ENCODE results near the gene DCST1. TPM values are rescaled to one million over a fixed set of nuclear protein-coding genes. Genes with fewer than 3 reads are reported as not detected.

Gene DCST1
- total RNA-seq, 1 donor from 2014 or later: not detected

DNA sequence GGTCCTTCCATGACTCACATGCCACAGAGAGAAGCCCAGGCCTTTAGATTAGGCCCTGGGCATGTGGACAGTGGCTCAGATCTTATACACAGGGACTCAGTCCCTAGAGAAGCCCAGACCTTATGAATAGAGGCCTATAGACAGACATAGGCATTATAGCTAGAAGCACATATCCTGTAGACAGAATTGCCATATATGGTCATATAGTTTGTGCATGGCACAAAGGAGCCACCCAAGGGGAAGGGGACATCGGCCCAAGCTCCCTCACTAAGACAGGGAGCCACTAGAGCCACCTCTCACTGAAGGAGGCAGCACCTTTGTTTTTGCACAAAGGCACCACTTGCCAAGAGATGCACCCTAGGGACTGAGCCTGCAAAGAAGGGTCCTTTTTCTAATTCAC lies 42.7 kb downstream of the DCST1 start:
- TF ChIP-seq, protein P1, sequence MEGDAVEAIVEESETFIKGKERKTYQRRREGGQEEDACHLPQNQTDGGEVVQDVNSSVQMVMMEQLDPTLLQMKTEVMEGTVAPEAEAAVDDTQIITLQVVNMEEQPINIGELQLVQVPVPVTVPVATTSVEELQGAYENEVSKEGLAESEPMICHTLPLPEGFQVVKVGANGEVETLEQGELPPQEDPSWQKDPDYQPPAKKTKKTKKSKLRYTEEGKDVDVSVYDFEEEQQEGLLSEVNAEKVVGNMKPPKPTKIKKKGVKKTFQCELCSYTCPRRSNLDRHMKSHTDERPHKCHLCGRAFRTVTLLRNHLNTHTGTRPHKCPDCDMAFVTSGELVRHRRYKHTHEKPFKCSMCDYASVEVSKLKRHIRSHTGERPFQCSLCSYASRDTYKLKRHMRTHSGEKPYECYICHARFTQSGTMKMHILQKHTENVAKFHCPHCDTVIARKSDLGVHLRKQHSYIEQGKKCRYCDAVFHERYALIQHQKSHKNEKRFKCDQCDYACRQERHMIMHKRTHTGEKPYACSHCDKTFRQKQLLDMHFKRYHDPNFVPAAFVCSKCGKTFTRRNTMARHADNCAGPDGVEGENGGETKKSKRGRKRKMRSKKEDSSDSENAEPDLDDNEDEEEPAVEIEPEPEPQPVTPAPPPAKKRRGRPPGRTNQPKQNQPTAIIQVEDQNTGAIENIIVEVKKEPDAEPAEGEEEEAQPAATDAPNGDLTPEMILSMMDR (IDR thresholded peaks at IDR 0.05; ENCODE audit: insufficient read depth, low read length, poor library complexity, severe bottlenecking): no peak
- H3K36me3 ChIP-seq (ENCODE audit: control insufficient read depth, insufficient read depth, low read length): no peaks in the 10 kb centered on the region
- H3K4me3 ChIP-seq (ENCODE audit: low read depth, low read length): no peak overlapping the region
- no peak for DNase-seq (ENCODE audit: low read depth)
- peaks cover 46% of the 10 kb centered on the region for H3K27me3 ChIP-seq (ENCODE audit: control insufficient read depth, insufficient read depth, low read length)

DNA sequence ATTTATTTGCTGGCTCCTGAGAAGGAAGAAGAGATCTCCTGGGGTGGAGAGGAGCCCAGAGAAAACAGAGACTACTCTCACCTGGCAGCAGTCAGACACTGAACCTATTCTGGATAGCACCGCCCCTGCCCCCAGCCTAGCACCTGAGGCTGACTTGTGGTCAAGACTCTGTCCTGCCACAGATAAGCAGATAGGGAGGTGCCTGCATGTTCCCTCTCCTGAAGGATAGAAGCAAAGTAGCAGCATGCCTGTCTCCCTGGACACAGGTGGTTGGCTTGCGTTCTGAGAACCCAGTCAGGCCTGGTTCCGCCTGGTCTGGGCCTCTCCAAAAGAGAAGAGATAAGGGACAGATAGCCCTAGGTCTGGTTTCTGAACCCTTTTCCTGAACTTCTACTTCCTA lies 43.7 kb downstream of the DCST1 start:
- no peak for DNase-seq (ENCODE audit: low read depth)
- H3K27me3 ChIP-seq (ENCODE audit: control insufficient read depth, insufficient read depth, low read length): peaks cover 49% of the 10 kb centered on the region

DNA sequence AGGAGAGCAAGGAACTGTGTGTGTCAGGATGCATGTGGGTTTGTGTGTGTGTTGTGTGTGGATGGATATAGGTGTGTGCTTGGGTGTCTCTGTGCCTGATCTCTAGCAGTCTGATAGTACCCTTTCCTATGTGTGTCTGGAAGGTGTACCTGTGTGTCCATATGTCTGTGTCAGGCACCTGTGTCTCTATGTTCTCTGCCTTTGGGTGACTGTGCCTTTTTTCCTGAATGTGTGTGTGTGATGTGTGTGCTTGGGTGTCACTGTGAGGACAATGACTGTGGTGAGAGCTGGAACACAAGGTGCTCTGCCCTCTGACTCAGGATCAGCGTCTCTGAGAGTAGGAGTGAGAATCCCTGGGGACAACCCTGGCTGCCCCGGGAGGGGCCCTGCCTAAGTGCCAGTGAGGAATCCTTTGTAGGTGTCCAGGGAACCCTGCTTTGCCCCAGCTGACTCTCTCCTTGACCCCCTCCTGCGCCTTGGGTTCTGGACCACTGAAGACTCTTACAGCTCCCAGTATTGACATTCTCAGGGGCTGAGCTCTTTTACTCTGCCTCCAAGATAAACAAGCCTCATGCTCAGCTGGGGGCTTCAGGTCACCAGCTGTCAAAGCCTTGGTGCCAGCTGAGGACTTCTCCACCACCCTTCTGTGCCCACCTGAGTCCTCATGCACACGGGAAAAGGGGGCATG lies 44.3 kb downstream of the DCST1 start:
- DNase-seq (ENCODE audit: low read depth): no peak
- TF ChIP-seq, protein P1 (IDR thresholded peaks at IDR 0.05; ENCODE audit: insufficient read depth, low read length, poor library complexity, severe bottlenecking): no peak
- Histone ChIP-seq H3K4me3 (ENCODE audit: low read depth, low read length) (no peak overlapping the region), H3K27me3 (ENCODE audit: control insufficient read depth, insufficient read depth, low read length) (peaks cover 50% of the 10 kb centered on the region), H3K36me3 (ENCODE audit: control insufficient read depth, insufficient read depth, low read length) (no peaks in the 10 kb centered on the region)

More for the DNA sequence above, 43.7 kb downstream of the DCST1 start:
- H3K4me3 ChIP-seq (ENCODE audit: low read depth, low read length): no peak overlapping the region
- H3K36me3 ChIP-seq (ENCODE audit: control insufficient read depth, insufficient read depth, low read length): no peaks in the 10 kb centered on the region
- TF ChIP-seq, protein P1 (IDR thresholded peaks at IDR 0.05; ENCODE audit: insufficient read depth, low read length, poor library complexity, severe bottlenecking): no peak

DNA sequence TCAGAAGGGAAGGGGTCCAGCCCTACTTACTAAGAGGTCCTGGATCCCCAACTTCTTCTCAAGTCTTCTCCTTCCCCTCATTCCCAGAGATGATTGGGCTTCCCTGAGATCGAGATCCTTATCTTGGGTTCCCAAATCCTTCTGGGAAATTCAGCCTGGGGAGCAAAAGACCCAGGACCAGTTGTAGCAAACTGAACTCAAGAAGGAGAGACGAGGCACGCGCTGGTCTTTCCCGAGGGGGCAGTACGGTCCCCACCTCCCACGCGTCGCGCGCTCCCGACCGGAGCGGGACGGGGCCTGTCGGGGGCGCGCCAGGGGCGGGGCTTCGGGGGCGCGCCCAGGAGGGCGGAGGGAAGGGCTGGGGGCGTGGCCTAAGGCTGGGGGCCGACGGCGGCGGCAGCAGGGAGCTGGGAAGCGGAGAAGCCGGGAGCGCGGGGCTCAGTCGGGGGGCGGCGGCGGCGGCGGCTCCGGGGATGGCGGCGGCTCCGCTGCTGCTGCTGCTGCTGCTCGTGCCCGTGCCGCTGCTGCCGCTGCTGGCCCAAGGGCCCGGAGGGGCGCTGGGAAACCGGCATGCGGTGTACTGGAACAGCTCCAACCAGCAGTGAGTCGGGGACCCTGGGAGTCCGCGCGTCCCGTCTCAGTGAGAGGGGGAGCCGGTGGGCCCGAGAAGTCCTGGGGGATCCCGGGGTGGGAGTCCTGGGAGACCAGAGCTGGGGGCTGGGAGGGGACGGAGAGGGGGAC lies 45.0 kb downstream of the DCST1 start, which contains the start of gene EFNA3:
EFNA3 (plus strand) TSS at position 369 of the 741 bp plus-strand sequence; CDS start at position 474, 105 bp downstream.
- H3K4me3 ChIP-seq (ENCODE audit: low read depth, low read length): peak within 1 kb of the TSS; percentile 12
- TF ChIP-seq, protein P1 (IDR thresholded peaks at IDR 0.05; ENCODE audit: insufficient read depth, low read length, poor library complexity, severe bottlenecking): no peak
- H3K27me3 ChIP-seq (ENCODE audit: control insufficient read depth, insufficient read depth, low read length): peaks cover 58% of the 10 kb centered on the region
- H3K36me3 ChIP-seq (ENCODE audit: control insufficient read depth, insufficient read depth, low read length): no peaks in the 10 kb centered on the region
- DNase-seq (ENCODE audit: low read depth): no peak

DNA sequence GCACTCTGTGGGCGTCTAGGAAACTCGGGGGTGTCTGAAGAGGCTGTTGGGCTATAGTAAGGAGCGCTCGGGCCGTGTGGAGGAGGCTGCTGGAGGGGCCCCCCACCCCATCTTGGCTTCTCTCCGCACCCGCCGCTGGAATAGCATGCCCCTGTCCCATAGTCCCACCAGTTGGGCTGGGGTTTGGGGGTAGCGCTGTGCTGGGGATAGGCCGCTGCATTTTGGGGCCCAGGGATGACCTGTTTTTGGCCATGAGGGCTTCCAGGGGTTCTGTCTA lies 45.5 kb downstream of the DCST1 start:
- no peak for DNase-seq (ENCODE audit: low read depth)
- Histone ChIP-seq H3K27me3 (ENCODE audit: control insufficient read depth, insufficient read depth, low read length) (peaks cover 62% of the 10 kb centered on the region), H3K4me3 (ENCODE audit: low read depth, low read length) (peak overlapping the region; percentile 12), H3K36me3 (ENCODE audit: control insufficient read depth, insufficient read depth, low read length) (no peaks in the 10 kb centered on the region)
- TF ChIP-seq, protein P1 (IDR thresholded peaks at IDR 0.05; ENCODE audit: insufficient read depth, low read length, poor library complexity, severe bottlenecking): no peak
